ENCODE data around the gene MEAK7. TPM values are rescaled to one million over a fixed set of nuclear protein-coding genes. Genes with fewer than 3 reads are reported as not detected.
A peak's percentile ranks its signal among the peaks of the same experiment; 100 is the strongest.

The MEAK7 gene
- total RNA-seq, 2 donors from 2014 or later: 30.3 to 34.9 TPM

- no peaks in the 10 kb centered on the region for H3K9me3 ChIP-seq (ENCODE audit: control insufficient read depth, low read length)
- no peaks in the 10 kb centered on the region for H3K27me3 Mint-ChIP-seq (ENCODE audit: insufficient read depth)
- H3K27ac ChIP-seq (ENCODE audit: low read depth, low read length): no peak overlapping the region
- no peak overlapping the region for H3K4me3 Mint-ChIP-seq
- WGBS, 2 experiments (ENCODE audit: insufficient coverage in 1 of 2, insufficient read length in 1 of 2): 95 to 97% methylated on average over 5 to 9 of the region's 9 CpGs
- H3K4me1 ChIP-seq (ENCODE audit: control insufficient read depth, insufficient read depth, low read length): no peaks in the 10 kb centered on the region
- no peak overlapping the region for H3K27ac Mint-ChIP-seq
- DNase-seq: peak; percentile 34
- no peak overlapping the region for H3K4me3 ChIP-seq (ENCODE audit: low read length)
- H3K4me1 Mint-ChIP-seq: peaks cover 2% of the 10 kb centered on the region
- no peak for TF ChIP-seq CTCF (conservative IDR thresholded peaks at IDR 0.05)
- H3K36me3 Mint-ChIP-seq (ENCODE audit: low read depth): no peaks in the 10 kb centered on the region
- no peak overlapping the region for H3K9ac ChIP-seq (ENCODE audit: extremely low read depth, low read length, poor library complexity, severe bottlenecking)
- no peaks in the 10 kb centered on the region for H3K9me3 Mint-ChIP-seq
- no peaks in the 10 kb centered on the region for H3K27me3 ChIP-seq (ENCODE audit: control insufficient read depth, insufficient read depth, low read length, poor library complexity, severe bottlenecking)
- H3K36me3 ChIP-seq (ENCODE audit: control insufficient read depth, insufficient read depth, low read length): no peaks in the 10 kb centered on the region
Measured at GRCh38 chr16:84455031-84455430, 49.4 kb downstream of the MEAK7 start.

Other genes starting within 250 kb of the MEAK7 start
- gene WFDC1, start 209.8 kb downstream of the MEAK7 start, total RNA-seq: under 1 TPM in 1 of 2 donors, not detected in 1; 0.15 TPM
- 1 to 10 TPM; 2.0 to 2.6 TPM for gene ATP2C2, start 136.1 kb downstream of the MEAK7 start, total RNA-seq
- gene COTL1, start 113.4 kb upstream of the MEAK7 start, total RNA-seq: 10 to 100 TPM; 33.4 to 34.9 TPM
- gene KLHL36, start 143.9 kb upstream of the MEAK7 start, total RNA-seq: 10 to 100 TPM; 44.2 to 59.2 TPM
- 100 to 1,000 TPM; 148 to 149 TPM for gene USP10, start 195.3 kb upstream of the MEAK7 start, total RNA-seq

Measured in endodermal cell (in vitro differentiated cells).